B cell (primary cell): ENCODE data around the gene RNF148.

ENCODE experiments used
- CTCF ChIP-seq: fragments of 200-600 bp; IDR thresholded peaks from one replicate; pipeline ENCODE4 v1.8.0; 2022; ENCODE audit warnings: antibody characterized with exemption, mild to moderate bottlenecking
- EZH2 ChIP-seq: IDR thresholded peaks from 2 replicates; pipeline ENCODE4 v1.6.1; 2012; ENCODE audit warnings: borderline replicate concordance, low read depth, mild to moderate bottlenecking, moderate library complexity, low read length; ENCODE audit not compliant: insufficient read depth, poor library complexity, severe bottlenecking

GRCh38 chr7:122674502-122674901, 28.2 kb downstream of the RNF148 start:
- TF ChIP-seq CTCF (no peak), EZH2 (no peak)
